ENCODE measurements around the gene SPATA21.

- TF ChIP-seq CTCF (IDR thresholded peaks at IDR 0.05): no peak
- no peak for TF ChIP-seq POLR2A (IDR thresholded peaks at IDR 0.05)
Observed at GRCh38 chr1:16441282-16441665, 4.0 kb upstream of the SPATA21 start.
